ENCODE data around the gene TAGLN. TPM values are rescaled to one million over a fixed set of nuclear protein-coding genes. Genes with fewer than 3 reads are reported as not detected.
A peak's percentile ranks its signal among the peaks of the same experiment; 100 is the strongest.

Gene TAGLN
- polyA plus RNA-seq, 3 donors = 3.6 to 113 (median 4.0) TPM

DNA sequence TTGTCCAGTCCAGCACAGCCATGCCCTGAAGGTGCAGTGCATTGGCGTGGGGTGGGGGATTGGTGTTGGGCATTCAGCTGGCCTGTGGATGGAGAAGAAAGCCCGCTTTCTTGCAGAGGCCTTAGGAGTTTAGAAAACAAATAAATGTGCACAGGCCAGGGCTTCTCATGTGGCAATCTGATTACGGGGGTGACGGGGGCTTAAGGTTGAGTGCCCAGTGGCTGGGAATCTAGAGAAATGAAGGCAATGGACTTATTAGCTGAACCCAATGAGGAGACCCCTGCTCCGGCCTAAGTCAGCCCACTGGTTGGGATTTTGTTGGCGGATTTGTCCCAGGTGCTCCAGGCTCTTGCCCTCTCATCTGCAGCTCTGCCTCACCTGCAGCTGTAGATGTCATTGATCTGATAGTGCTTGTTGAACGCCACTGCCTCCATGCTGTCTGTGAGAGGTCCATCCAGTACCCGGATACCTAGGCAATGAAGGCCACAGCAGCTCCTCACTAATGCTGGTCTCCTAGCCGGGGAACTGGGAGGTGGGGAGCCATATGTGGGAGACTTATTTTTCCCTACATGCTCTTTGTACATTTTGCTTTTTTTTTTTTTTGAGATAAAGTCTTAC lies 26.5 kb downstream of the TAGLN start:
- H3K27me3 Mint-ChIP-seq (ENCODE audit: low read depth in 3 of 3) = no peaks in the 10 kb centered on the region
- TF ChIP-seq, protein P1, sequence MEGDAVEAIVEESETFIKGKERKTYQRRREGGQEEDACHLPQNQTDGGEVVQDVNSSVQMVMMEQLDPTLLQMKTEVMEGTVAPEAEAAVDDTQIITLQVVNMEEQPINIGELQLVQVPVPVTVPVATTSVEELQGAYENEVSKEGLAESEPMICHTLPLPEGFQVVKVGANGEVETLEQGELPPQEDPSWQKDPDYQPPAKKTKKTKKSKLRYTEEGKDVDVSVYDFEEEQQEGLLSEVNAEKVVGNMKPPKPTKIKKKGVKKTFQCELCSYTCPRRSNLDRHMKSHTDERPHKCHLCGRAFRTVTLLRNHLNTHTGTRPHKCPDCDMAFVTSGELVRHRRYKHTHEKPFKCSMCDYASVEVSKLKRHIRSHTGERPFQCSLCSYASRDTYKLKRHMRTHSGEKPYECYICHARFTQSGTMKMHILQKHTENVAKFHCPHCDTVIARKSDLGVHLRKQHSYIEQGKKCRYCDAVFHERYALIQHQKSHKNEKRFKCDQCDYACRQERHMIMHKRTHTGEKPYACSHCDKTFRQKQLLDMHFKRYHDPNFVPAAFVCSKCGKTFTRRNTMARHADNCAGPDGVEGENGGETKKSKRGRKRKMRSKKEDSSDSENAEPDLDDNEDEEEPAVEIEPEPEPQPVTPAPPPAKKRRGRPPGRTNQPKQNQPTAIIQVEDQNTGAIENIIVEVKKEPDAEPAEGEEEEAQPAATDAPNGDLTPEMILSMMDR (IDR thresholded peaks at IDR 0.05) = no peak
- H3K4me3 ChIP-seq (replicated peaks in 1 of 3; ENCODE audit: low read depth in 2 of 3, low read length in 3 of 3) = no peak overlapping the region
- no peak overlapping the region for H2AFZ ChIP-seq (ENCODE audit: insufficient read depth, low read depth, low read length, poor library complexity, severe bottlenecking)
- 94% methylated on average over 7 of the region's 9 CpGs for WGBS (ENCODE audit: insufficient coverage)
- H3K4me1 Mint-ChIP-seq = peaks cover 9% of the 10 kb centered on the region
- peak overlapping the region in 1 of 7 donors; percentile 59 for H3K27ac Mint-ChIP-seq
- H3K9me3 Mint-ChIP-seq = no peaks in the 10 kb centered on the region
- no peak overlapping the region for H3K27ac ChIP-seq (ENCODE audit: low read depth in 1 of 2, low read length in 2 of 2)
- intact Hi-C loops (cut with micrococcal nuclease) = loop anchor here (5.0 to 10.0 kb wide), 3 partner anchors 43 to 351 kb away; no protein-coding TSS in a partner anchor
- H3K4me3 Mint-ChIP-seq = no peak overlapping the region
- no peak overlapping the region for H3K9ac ChIP-seq (ENCODE audit: insufficient read depth, low read length, poor library complexity, severe bottlenecking)
- H3K4me1 ChIP-seq (ENCODE audit: control insufficient read depth in 1 of 2, insufficient read depth in 2 of 2, low read length in 2 of 2) = peaks cover 3 to 7% of the 10 kb centered on the region in 2 donors
- peaks cover 11% of the 10 kb centered on the region for H4K20me1 ChIP-seq (ENCODE audit: insufficient read depth, low read length)
- H3K36me3 ChIP-seq (replicated peaks in 1 of 2; ENCODE audit: control insufficient read depth in 1 of 2, insufficient read depth in 2 of 2, low read length in 2 of 2) = peaks cover 84 to 98% of the 10 kb centered on the region in 2 donors
- no peak overlapping the region for H3K4me2 ChIP-seq (replicated peaks; ENCODE audit: extremely low read depth, low read length, poor library complexity, severe bottlenecking)
- peaks cover 17% of the 10 kb centered on the region for H3K79me2 ChIP-seq (ENCODE audit: insufficient read depth, low read length)
- no peaks in the 10 kb centered on the region for H3K27me3 ChIP-seq (ENCODE audit: control insufficient read depth in 2 of 2, insufficient read depth in 2 of 2, low read length in 2 of 2)
- DNase-seq = no peak
- no peaks in the 10 kb centered on the region for H3K9me3 ChIP-seq (replicated peaks in 1 of 2; ENCODE audit: control insufficient read depth in 1 of 2, insufficient read depth in 1 of 2, low read length in 2 of 2)
- peaks cover 87 to 95% of the 10 kb centered on the region in 2 donors for H3K36me3 Mint-ChIP-seq

DNA sequence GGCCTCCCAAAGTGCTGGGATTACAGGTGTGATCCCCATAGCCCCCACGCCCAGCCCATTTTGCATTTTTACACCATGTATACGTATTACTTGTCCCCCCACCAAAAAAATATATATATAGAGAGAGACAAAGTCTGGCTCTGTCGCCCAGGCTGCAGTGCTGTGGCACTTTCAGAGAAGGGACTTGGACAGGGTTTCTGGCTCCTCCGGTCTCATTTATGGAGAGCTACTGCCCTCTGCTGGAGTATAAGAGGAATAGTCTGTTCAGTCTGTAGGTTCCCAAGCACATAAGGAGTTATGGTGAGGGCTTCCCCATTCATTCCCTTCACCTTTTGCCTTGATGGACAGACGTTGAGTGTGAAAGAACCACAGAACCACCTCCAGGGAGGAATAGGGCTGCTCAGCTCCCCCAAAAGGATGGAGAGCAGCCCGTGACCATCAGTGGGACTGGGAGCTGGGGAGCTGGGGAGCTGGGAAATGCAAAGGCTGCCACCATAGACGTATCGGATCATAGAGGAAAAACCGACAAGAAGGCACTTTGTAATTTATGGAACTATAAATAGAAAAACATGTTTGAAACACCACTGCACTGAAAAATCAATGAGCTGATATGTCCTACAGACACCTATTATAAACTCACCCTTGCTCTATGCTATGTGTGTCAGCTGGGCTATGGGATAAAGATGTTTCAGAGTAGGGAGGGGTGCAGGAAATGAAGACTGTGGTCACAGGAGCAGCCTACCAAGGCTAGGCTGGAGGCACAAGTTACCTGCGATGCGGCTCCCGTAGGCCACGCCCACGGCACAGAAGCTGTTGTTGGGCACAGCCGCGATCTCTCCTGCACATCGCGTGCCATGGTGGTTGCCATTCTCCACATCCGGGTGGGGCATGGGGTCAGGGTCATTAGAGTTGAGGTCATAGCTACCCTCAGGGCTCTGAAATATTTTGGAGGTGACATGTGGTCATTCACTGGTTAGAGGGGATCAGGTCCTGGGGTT lies 27.5 kb downstream of the TAGLN start:
- no peaks in the 10 kb centered on the region for H3K9me3 ChIP-seq (replicated peaks in 1 of 2; ENCODE audit: control insufficient read depth in 1 of 2, insufficient read depth in 1 of 2, low read length in 2 of 2)
- intact Hi-C loops (cut with micrococcal nuclease) = loop anchor here (5.0 to 10.0 kb wide), 3 partner anchors 44 to 352 kb away; no protein-coding TSS in a partner anchor
- no peaks in the 10 kb centered on the region for H3K9me3 Mint-ChIP-seq
- WGBS (ENCODE audit: insufficient coverage) = 94% methylated on average over 10 of the region's 19 CpGs
- TF ChIP-seq, protein P1 (IDR thresholded peaks at IDR 0.05) = peak; percentile 78
- H3K4me1 Mint-ChIP-seq = peaks cover 20% of the 10 kb centered on the region
- no peak overlapping the region for H3K9ac ChIP-seq (ENCODE audit: insufficient read depth, low read length, poor library complexity, severe bottlenecking)
- H3K36me3 ChIP-seq (replicated peaks in 1 of 2; ENCODE audit: control insufficient read depth in 1 of 2, insufficient read depth in 2 of 2, low read length in 2 of 2) = peaks cover 73 to 88% of the 10 kb centered on the region in 2 donors
- no peaks in the 10 kb centered on the region for H3K27me3 Mint-ChIP-seq (ENCODE audit: low read depth in 3 of 3)
- H2AFZ ChIP-seq (ENCODE audit: insufficient read depth, low read depth, low read length, poor library complexity, severe bottlenecking) = no peak overlapping the region
- H4K20me1 ChIP-seq (ENCODE audit: insufficient read depth, low read length) = peaks cover 22% of the 10 kb centered on the region
- no peak overlapping the region for H3K27ac ChIP-seq (ENCODE audit: low read depth in 1 of 2, low read length in 2 of 2)
- H3K4me2 ChIP-seq (replicated peaks; ENCODE audit: extremely low read depth, low read length, poor library complexity, severe bottlenecking) = no peak overlapping the region
- DNase-seq = peak; percentile 67 to 79 (median 74)
- H3K27ac Mint-ChIP-seq = peak overlapping the region in 4 of 7 donors; percentile 12 to 71 (median 40)
- H3K27me3 ChIP-seq (ENCODE audit: control insufficient read depth in 2 of 2, insufficient read depth in 2 of 2, low read length in 2 of 2) = no peaks in the 10 kb centered on the region
- peaks cover 27% of the 10 kb centered on the region for H3K79me2 ChIP-seq (ENCODE audit: insufficient read depth, low read length)
- H3K4me3 ChIP-seq (replicated peaks in 1 of 3; ENCODE audit: low read depth in 2 of 3, low read length in 3 of 3) = no peak overlapping the region
- H3K4me3 Mint-ChIP-seq = peak overlapping the region in 1 of 2 donors; percentile 34
- peaks cover 77 to 85% of the 10 kb centered on the region in 2 donors for H3K36me3 Mint-ChIP-seq
- H3K4me1 ChIP-seq (ENCODE audit: control insufficient read depth in 1 of 2, insufficient read depth in 2 of 2, low read length in 2 of 2) = peaks cover 14 to 17% of the 10 kb centered on the region in 2 donors

Measured in CD14-positive monocyte (primary cell).